AG10803 (cell line): ENCODE data around the gene DTX3.

Source experiments
- DNase-seq: peaks from one replicate; pipeline ENCODE4 v3.0.0; 2010; ENCODE audit warnings: low read depth
- H3K4me3 ChIP-seq: 2 replicates; pipeline ENCODE4 v1.5.1; 2011; ENCODE audit warnings: mild to moderate bottlenecking, low read length, control low read depth
- CTCF ChIP-seq: conservative IDR thresholded peaks from 2 replicates; pipeline ENCODE4 v1.5.1; 2011; ENCODE audit warnings: mild to moderate bottlenecking, low read length, control low read depth, inconsistent platforms

The DTX3 gene

GRCh38 chr12:57612711-57613426, 8.2 kb downstream of the DTX3 start:
- no peak for DNase-seq
- no peak overlapping the region for H3K4me3 ChIP-seq
- no peak for TF ChIP-seq CTCF

DNA sequence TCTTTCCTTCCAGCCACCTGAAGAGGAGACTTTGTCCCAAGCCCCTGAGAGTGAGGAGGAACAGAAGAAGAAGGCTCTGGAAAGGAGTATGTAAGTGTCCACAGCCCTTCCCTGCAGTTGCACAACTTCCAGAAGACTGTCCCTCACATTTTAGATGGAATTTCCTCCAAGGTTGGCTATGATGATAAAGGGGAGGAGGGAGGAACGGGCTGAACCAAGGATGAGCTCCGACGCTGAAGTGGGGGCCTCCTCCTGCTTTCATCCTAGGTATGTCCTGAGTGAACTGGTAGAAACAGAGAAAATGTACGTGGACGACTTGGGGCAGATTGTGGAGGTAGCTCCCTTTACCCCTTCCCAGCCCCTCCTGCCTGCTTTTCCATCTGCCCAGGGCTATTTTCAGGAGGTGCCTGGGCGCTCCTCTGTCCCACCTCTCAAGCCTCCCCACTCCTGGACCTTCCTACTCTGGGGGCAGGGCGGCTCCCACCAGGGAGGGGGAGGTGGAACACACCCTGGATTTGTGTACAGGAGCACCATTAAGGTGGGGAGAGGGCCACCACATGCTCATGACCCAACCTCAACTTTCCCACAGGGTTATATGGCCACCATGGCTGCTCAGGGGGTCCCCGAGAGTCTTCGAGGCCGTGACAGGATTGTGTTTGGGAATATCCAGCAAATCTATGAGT, 8.9 kb downstream of the DTX3 start:
- no peak for TF ChIP-seq CTCF
- DNase-seq = no peak
- no peak overlapping the region for H3K4me3 ChIP-seq

GRCh38 chr12:57614178-57614947, 9.7 kb downstream of the DTX3 start:
- H3K4me3 ChIP-seq = no peak overlapping the region

DNA sequence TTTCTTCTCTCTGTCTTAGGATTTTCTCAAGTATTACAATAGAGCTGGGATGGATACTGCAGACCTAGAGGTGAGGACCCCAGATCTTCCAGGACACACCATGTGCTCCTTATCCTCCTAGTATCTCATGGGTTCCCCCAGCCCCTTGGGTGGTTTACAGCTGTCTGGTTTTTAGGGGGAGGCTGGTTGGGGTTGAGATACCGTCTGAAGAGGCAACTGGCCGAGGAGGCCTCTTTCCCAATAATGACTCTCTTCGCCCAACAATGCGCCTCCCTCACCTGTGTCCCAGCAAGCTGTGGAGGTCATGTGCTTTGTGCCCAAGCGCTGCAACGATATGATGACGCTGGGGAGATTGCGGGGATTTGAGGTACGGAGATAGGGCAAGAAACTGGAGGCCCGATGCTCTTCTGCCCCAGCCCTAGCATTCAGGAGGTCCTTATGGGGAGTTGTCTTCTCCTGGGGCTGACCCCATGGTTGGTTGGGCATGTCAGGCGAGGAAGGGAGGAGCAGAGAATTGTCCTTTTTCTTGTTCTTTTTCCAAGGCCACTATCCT, 10.4 kb downstream of the DTX3 start:
- no peak for TF ChIP-seq CTCF
- DNase-seq = no peak
- no peak overlapping the region for H3K4me3 ChIP-seq

More at GRCh38 chr12:57614178-57614947, 9.7 kb downstream of the DTX3 start:
- no peak for TF ChIP-seq CTCF
- peak; percentile 26 for DNase-seq

- no peak overlapping the region for H3K4me3 ChIP-seq
- TF ChIP-seq CTCF = no peak
- no peak for DNase-seq
These were observed 11.0 kb downstream of the DTX3 start for GRCh38 chr12:57615637-57616036.

- H3K4me3 ChIP-seq = no peak overlapping the region
- DNase-seq = peak; percentile 48
- no peak for TF ChIP-seq CTCF
These were observed 11.9 kb downstream of the DTX3 start for GRCh38 chr12:57616383-57617101.
